Measurements from ENCODE around the gene COA7.
"Not testable (repeated sequence)": the region's sequence is repeated elsewhere in the genome, so short reads cannot be mapped to it uniquely, and the experiment has no call there.

The COA7 gene

GRCh38 chr1:52697795-52698674, at the start of gene COA7:
TSS of gene COA7 (minus strand) at chr1:52698347. CDS start at chr1:52698326, 21 bp downstream.
- peak; percentile 85 for DNase-seq

GRCh38 chr1:52747450-52747849, 49.3 kb upstream of the COA7 start:
- DNase-seq = no peak

GRCh38 chr1:52746189-52746588, 48.0 kb upstream of the COA7 start:
- no peak for DNase-seq

- no peak for DNase-seq
Measured at GRCh38 chr1:52741259-52741658, 43.1 kb upstream of the COA7 start.

GRCh38 chr1:52739699-52740467, 41.7 kb upstream of the COA7 start:
- no peak for DNase-seq

- DNase-seq = no peak
Measured at GRCh38 chr1:52738893-52739292, 40.7 kb upstream of the COA7 start.

GRCh38 chr1:52738148-52738547, 40.0 kb upstream of the COA7 start:
- no peak for DNase-seq

- DNase-seq = not testable (repeated sequence)
Measured at GRCh38 chr1:52735371-52735770, 37.2 kb upstream of the COA7 start.

- no peak for DNase-seq
Measured at GRCh38 chr1:52733368-52733767, 35.2 kb upstream of the COA7 start.

- DNase-seq = no peak
Measured at GRCh38 chr1:52727956-52728656, 30.0 kb upstream of the COA7 start.

- peak; percentile 30 for DNase-seq
Measured at GRCh38 chr1:52727114-52727586, 29.0 kb upstream of the COA7 start.

- peak; percentile 89 for DNase-seq
Measured at GRCh38 chr1:52726265-52727113, 28.3 kb upstream of the COA7 start, which contains the start of gene ZYG11B. TSS of gene ZYG11B (plus strand) at chr1:52726453. CDS start at chr1:52726654, 201 bp downstream.

GRCh38 chr1:52725903-52726264, 27.7 kb upstream of the COA7 start:
- no peak for DNase-seq

GRCh38 chr1:52723260-52723659, 25.1 kb upstream of the COA7 start:
- DNase-seq = no peak

- not testable (repeated sequence) for DNase-seq
Measured at GRCh38 chr1:52715296-52715695, 17.1 kb upstream of the COA7 start.

- DNase-seq = no peak
Measured at GRCh38 chr1:52713590-52713989, 15.4 kb upstream of the COA7 start.

GRCh38 chr1:52709016-52709415, 10.9 kb upstream of the COA7 start:
- no peak for DNase-seq

- DNase-seq = peak; percentile 92
Measured at GRCh38 chr1:52707927-52708655, 9.9 kb upstream of the COA7 start.

- DNase-seq = no peak
Measured at GRCh38 chr1:52706941-52707926, 9.1 kb upstream of the COA7 start.

- no peak for DNase-seq
Measured at GRCh38 chr1:52706136-52706670, 8.1 kb upstream of the COA7 start.
